ENCODE measurements around the gene NR6A1.
A peak's percentile ranks its signal among the peaks of the same experiment; 100 is the strongest.

Gene NR6A1

GRCh38 chr9:124518116-124518515 lies 253.0 kb downstream of the NR6A1 start:
- Histone ChIP-seq H3K9ac (ENCODE audit: low read depth, low read length, poor library complexity, severe bottlenecking) (no peak overlapping the region), H3K9me3 (ENCODE audit: insufficient read depth, low read depth, low read length) (no peaks in the 10 kb centered on the region)
- TF ChIP-seq EZH2phosphoT487 (IDR thresholded peaks at IDR 0.05; ENCODE audit: borderline replicate concordance): no peak
- TF ChIP-seq CTCF (conservative IDR thresholded peaks at IDR 0.05; ENCODE audit: low read length): no peak

GRCh38 chr9:124517600-124517999 lies 253.5 kb downstream of the NR6A1 start:
- no peaks in the 10 kb centered on the region for H3K79me2 ChIP-seq (ENCODE audit: insufficient read depth, low read length)
- no peak overlapping the region for H3K9ac ChIP-seq (ENCODE audit: low read depth, low read length, poor library complexity, severe bottlenecking)
- H3K9me2 ChIP-seq (replicated peaks; ENCODE audit: low read depth, low read length): no peaks in the 10 kb centered on the region
- no peaks in the 10 kb centered on the region for H3K9me3 ChIP-seq (ENCODE audit: insufficient read depth, low read depth, low read length)
- H3K4me2 ChIP-seq (ENCODE audit: low read depth, low read length, poor library complexity, severe bottlenecking): peak overlapping the region; percentile 3
- H3K36me3 ChIP-seq (ENCODE audit: insufficient read depth, low read length): no peaks in the 10 kb centered on the region
- H3F3A ChIP-seq (ENCODE audit: low read depth): no peaks in the 10 kb centered on the region
- H3K4me3 ChIP-seq (ENCODE audit: low read length, poor library complexity, severe bottlenecking): no peak overlapping the region
- H3K27me3 ChIP-seq (ENCODE audit: insufficient read depth, low read length, poor library complexity, severe bottlenecking): no peaks in the 10 kb centered on the region
- no peak for TF ChIP-seq EZH2phosphoT487 (IDR thresholded peaks at IDR 0.05; ENCODE audit: borderline replicate concordance)
- TF ChIP-seq CTCF (conservative IDR thresholded peaks at IDR 0.05; ENCODE audit: low read length): no peak
- H4K20me1 ChIP-seq (ENCODE audit: insufficient read depth, low read length, poor library complexity, severe bottlenecking): no peaks in the 10 kb centered on the region
- peaks cover 3% of the 10 kb centered on the region for H3K4me1 ChIP-seq (ENCODE audit: insufficient read depth, low read length, poor library complexity, severe bottlenecking)
- no peak overlapping the region for H2AFZ ChIP-seq (ENCODE audit: low read length)

More at GRCh38 chr9:124518116-124518515, 253.0 kb downstream of the NR6A1 start:
- Histone ChIP-seq H3K79me2 (ENCODE audit: insufficient read depth, low read length) (no peaks in the 10 kb centered on the region), H3K27me3 (ENCODE audit: insufficient read depth, low read length, poor library complexity, severe bottlenecking) (no peaks in the 10 kb centered on the region), H3K9me2 (replicated peaks; ENCODE audit: low read depth, low read length) (no peaks in the 10 kb centered on the region), H3K4me1 (ENCODE audit: insufficient read depth, low read length, poor library complexity, severe bottlenecking) (peaks cover 3% of the 10 kb centered on the region), H4K20me1 (ENCODE audit: insufficient read depth, low read length, poor library complexity, severe bottlenecking) (no peaks in the 10 kb centered on the region), H3K4me3 (ENCODE audit: low read length, poor library complexity, severe bottlenecking) (no peak overlapping the region), H3K36me3 (ENCODE audit: insufficient read depth, low read length) (no peaks in the 10 kb centered on the region), H3F3A (ENCODE audit: low read depth) (no peaks in the 10 kb centered on the region), H2AFZ (ENCODE audit: low read length) (no peak overlapping the region), H3K4me2 (ENCODE audit: low read depth, low read length, poor library complexity, severe bottlenecking) (no peak overlapping the region)

GRCh38 chr9:124514874-124515273 lies 256.2 kb downstream of the NR6A1 start:
- no peaks in the 10 kb centered on the region for H3K79me2 ChIP-seq (ENCODE audit: insufficient read depth, low read length)
- H3K27me3 ChIP-seq (ENCODE audit: insufficient read depth, low read length, poor library complexity, severe bottlenecking): no peaks in the 10 kb centered on the region
- no peak overlapping the region for H3K4me3 ChIP-seq (ENCODE audit: low read length, poor library complexity, severe bottlenecking)
- no peaks in the 10 kb centered on the region for H3K9me2 ChIP-seq (replicated peaks; ENCODE audit: low read depth, low read length)
- H4K20me1 ChIP-seq (ENCODE audit: insufficient read depth, low read length, poor library complexity, severe bottlenecking): no peaks in the 10 kb centered on the region
- peaks cover 3% of the 10 kb centered on the region for H3K4me1 ChIP-seq (ENCODE audit: insufficient read depth, low read length, poor library complexity, severe bottlenecking)
- H3K36me3 ChIP-seq (ENCODE audit: insufficient read depth, low read length): no peaks in the 10 kb centered on the region
- no peak overlapping the region for H3K9ac ChIP-seq (ENCODE audit: low read depth, low read length, poor library complexity, severe bottlenecking)
- no peaks in the 10 kb centered on the region for H3K9me3 ChIP-seq (ENCODE audit: insufficient read depth, low read depth, low read length)
- H3F3A ChIP-seq (ENCODE audit: low read depth): no peaks in the 10 kb centered on the region
- TF ChIP-seq EZH2phosphoT487 (IDR thresholded peaks at IDR 0.05; ENCODE audit: borderline replicate concordance) (no peak), CTCF (conservative IDR thresholded peaks at IDR 0.05; ENCODE audit: low read length) (no peak)
- H3K4me2 ChIP-seq (ENCODE audit: low read depth, low read length, poor library complexity, severe bottlenecking): no peak overlapping the region
- H2AFZ ChIP-seq (ENCODE audit: low read length): no peak overlapping the region

All from Loucy (cell line).